K562 (cell line): ENCODE data around the gene MAD1L1. TPM values are rescaled to one million over a fixed set of nuclear protein-coding genes. Genes with fewer than 3 reads are reported as not detected.

ENCODE experiments used
- ARID3B ChIP-seq: fragments of 250-450 bp; sonication (Bioruptor Pico); IDR thresholded peaks from 2 replicates; pipeline ENCODE4 v1.4.0; 2020; ENCODE audit warnings: borderline replicate concordance
- CBX2 ChIP-seq: fragments of 200-600 bp; sonication (generic); IDR thresholded peaks from one replicate; pipeline ENCODE4 v1.6.1; 2012; ENCODE audit warnings: mild to moderate bottlenecking, low read length, inconsistent platforms; ENCODE audit not compliant: insufficient read depth, poor library complexity, severe bottlenecking
- DIDO1 ChIP-seq: fragments of 450-650 bp; IDR thresholded peaks from 2 replicates; pipeline ENCODE4 v1.6.1; 2016; ENCODE audit warnings: low read depth, missing biosample characterization, missing genetic modification characterization
- ELF4 ChIP-seq: fragments of 450-650 bp; formaldehyde crosslinking; IDR thresholded peaks from 2 replicates; pipeline ENCODE4 v1.4.0; 2022; ENCODE audit warnings: missing genetic modification characterization
- MLX ChIP-seq, 2 experiments: fragments of 450-650 bp in 1 of 2; sonication (generic) in 1 of 2; formaldehyde crosslinking; conservative IDR thresholded peaks; 2 replicates each; pipeline versions ENCODE4 v1.4.0 to v1.8.1; 2020 to 2022; ENCODE audit warnings: mild to moderate bottlenecking in 1 of 2, missing genetic modification reagents in 1 of 2
- NR2C1 ChIP-seq, 2 experiments: fragments of 450-650 bp; IDR thresholded peaks; 2 replicates each; pipeline ENCODE4 v1.6.1; 2017; ENCODE audit warnings: mild to moderate bottlenecking in 2 of 2, antibody characterized with exemption in 1 of 2, inconsistent platforms in 1 of 2, missing compliant biosample characterization in 1 of 2, missing genetic modification characterization in 1 of 2
- RERE ChIP-seq: sonication (generic); formaldehyde crosslinking; IDR thresholded peaks from 2 replicates; pipeline ENCODE4 v1.8.0; 2023; ENCODE audit warnings: missing genetic modification reagents, mild to moderate bottlenecking, borderline replicate concordance
- TCF15 ChIP-seq: fragments of 250-450 bp; sonication (Bioruptor Pico); IDR thresholded peaks from 2 replicates; pipeline ENCODE4 v1.8.0; 2022; ENCODE audit warnings: moderate library complexity, mild to moderate bottlenecking, inconsistent platforms
- YY1 ChIP-seq, 3 experiments: IDR thresholded peaks; 2 replicates each; pipeline ENCODE4 v1.6.1; 2011; ENCODE audit warnings: low read length in 2 of 3, mild to moderate bottlenecking in 2 of 3, moderate library complexity in 2 of 3, borderline replicate concordance in 1 of 3, control low read depth in 1 of 3, low read depth in 1 of 3; ENCODE audit not compliant: insufficient read depth in 3 of 3, insufficient replicate concordance in 2 of 3, control insufficient read depth in 1 of 3, insufficient read length in 1 of 3; ENCODE audit errors: extremely low read depth in 1 of 3
- ZNF41 ChIP-seq: fragments of 250-450 bp; sonication (Bioruptor Pico); conservative IDR thresholded peaks from 2 replicates; pipeline ENCODE4 v1.4.0; 2020; ENCODE audit warnings: mild to moderate bottlenecking
- ZNF445 ChIP-seq: fragments of 250-450 bp; sonication (Bioruptor Pico); IDR thresholded peaks from 2 replicates; pipeline ENCODE4 v1.4.0; 2020; ENCODE audit warnings: low read depth, mild to moderate bottlenecking, moderate library complexity
- ZNF449 ChIP-seq: fragments of 250-450 bp; sonication (Bioruptor Pico); IDR thresholded peaks from 2 replicates; pipeline ENCODE4 v1.8.0; 2022; ENCODE audit warnings: moderate library complexity, mild to moderate bottlenecking, inconsistent platforms
- polyA plus RNA-seq, 8 experiments: library from polyadenylated mRNA; depleted of rRNA in 4 of 8; stranded (reverse) in 5 of 8; unstranded in 3 of 8; fragments of >200 nt; fragmentation: Nextera tagmentation in 2 of 8; fragmentation: Illumina TruSeq in 1 of 8; extraction: Ambion mirVana in 2 of 8; extraction: Trizol in 1 of 8; gene quantifications; 2 replicates each; pipeline versions ENCODE4 v1.2.1 to v1.2.3, GENCODE V29; 2011 to 2014; ENCODE audit warnings: inconsistent platforms in 1 of 8, missing spikeins in 1 of 8
- total RNA-seq, 7 experiments: library from RNA; depleted of rRNA in 6 of 7; stranded (reverse); fragments of >200 nt in 6 of 7; fragmentation: Illumina TruSeq in 2 of 7; extraction: Trizol in 2 of 7; gene quantifications; 2 replicates each; pipeline versions ENCODE4 v1.2.1 to v1.2.3, GENCODE V29; 2011 to 2021; ENCODE audit warnings: low replicate concordance in 1 of 7

MAD1L1 gene
- total and polyA plus RNA-seq, 9 of the 15 experiments (the other 6 are each of a cell fraction or from before 2014, with no cell fraction given) = 1.7 to 89.7 (median 18.0) TPM

- no peak for TF ChIP-seq ZNF449
- no peak for TF ChIP-seq NR2C1 (IDR thresholded peaks at IDR 0.05)
- TF ChIP-seq NR2C1 (tag; IDR thresholded peaks at IDR 0.05) = no peak
- no peak for TF ChIP-seq DIDO1 (tag)
- no peak for TF ChIP-seq YY1 (IDR thresholded peaks at IDR 0.05; ENCODE audit: borderline replicate concordance in 1 of 3, control insufficient read depth in 1 of 3, extremely low read depth in 1 of 3, insufficient read depth in 3 of 3, insufficient read length in 1 of 3, insufficient replicate concordance in 2 of 3, low read depth in 1 of 3, low read length in 2 of 3)
- TF ChIP-seq ZNF41 = no peak
- no peak for TF ChIP-seq ARID3B
- TF ChIP-seq TCF15 (CRISPR knock-in tag) = no peak
- no peak for TF ChIP-seq ELF4 (CRISPR knock-in tag)
- TF ChIP-seq ZNF445 (CRISPR knock-in tag) = no peak
- no peak for TF ChIP-seq CBX2
- no peak for TF ChIP-seq MLX (CRISPR knock-in tag; conservative IDR thresholded peaks at IDR 0.05)
- TF ChIP-seq RERE (CRISPR knock-in tag) = no peak
Observed at GRCh38 chr7:2282185-2282751, 49.5 kb upstream of the MAD1L1 start (continued).
